GF-D8 (cell line): ENCODE data around the gene ERFL.
"Not testable (repeated sequence)": the region's sequence is repeated elsewhere in the genome, so short reads cannot be mapped to it uniquely, and the experiment has no call there.

Source experiments
- DNase-seq: peaks from one replicate; lab custom pipeline; 2025; lab: John Stamatoyannopoulos, UW

Gene ERFL

DNA sequence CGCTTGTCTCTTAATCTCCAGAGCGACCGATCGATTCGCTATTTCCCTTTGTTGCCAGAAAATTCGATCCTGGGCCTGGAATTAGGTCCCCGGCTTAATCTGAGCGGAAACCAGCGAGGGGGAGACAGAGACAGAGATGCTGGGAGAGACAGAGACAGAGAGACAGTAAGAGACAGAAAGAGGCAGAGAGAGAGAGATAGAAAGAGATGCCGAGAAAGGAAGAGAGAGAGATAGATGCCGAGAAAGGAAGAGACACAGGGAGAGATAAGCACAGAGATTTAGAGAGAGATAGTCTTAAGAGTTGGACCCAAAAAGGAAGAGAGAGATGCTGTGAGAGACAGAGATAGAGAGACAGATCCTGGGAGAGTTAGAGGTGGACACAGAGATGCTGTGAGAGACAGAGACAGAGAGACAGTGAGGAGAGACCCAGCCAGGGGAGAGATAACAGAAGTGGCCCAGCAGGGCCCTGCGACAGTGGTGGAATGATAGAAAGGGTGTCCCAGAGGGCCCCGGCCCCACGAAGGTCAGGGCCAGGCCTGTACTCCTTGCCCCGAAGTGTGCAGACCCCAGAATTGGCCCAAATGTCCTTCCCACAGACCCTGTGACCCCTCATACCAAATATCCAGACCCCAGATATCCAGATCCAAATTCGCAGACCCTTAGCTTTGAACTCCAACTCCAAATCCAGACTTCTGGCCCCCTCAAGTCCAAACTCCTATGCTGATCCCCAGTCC is 1.3 kb downstream of the ERFL start:
- no peak for DNase-seq

- no peak for DNase-seq
Measured at GRCh38 chr19:41926028-41926762, 2.1 kb downstream of the ERFL start.

GRCh38 chr19:41925208-41926003 is 2.8 kb downstream of the ERFL start:
- DNase-seq, result no peak

- DNase-seq, result no peak
Measured at GRCh38 chr19:41924151-41925145, 3.8 kb downstream of the ERFL start.

DNA sequence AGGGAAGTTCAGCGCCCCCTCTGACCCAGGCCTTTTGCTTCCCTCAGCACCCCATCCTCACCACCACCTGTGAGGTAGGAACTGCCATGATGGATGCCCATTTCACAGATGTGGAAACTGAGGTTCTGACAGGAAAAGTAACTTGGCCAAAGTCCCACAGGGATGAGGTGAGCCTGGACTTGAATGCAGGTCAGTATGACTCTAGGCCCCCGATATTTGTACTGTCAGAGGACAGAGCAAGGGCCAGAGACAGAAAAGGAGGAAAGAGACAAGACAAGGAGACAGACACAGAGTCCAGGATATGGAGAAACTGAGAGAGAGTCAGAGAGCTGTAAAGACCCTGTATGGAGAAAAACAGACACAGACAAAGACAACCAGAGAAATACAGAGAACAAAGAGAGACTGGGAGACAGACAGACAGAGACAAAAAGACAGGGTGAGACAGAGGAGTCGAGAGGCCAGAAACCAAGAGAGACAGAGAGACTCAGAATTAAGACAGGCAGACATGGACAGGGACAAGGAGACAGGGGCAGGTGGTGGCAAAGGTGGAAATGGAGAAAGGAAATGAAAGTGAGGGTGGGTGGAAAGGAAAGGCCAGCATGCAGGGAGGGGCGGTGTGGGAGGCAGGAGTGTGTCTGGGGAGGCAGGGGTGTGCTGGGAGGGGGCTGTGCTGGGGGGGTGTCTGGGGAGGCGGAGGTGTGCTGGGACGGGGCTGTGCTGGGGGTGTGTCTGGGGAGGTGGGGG is 5.0 kb downstream of the ERFL start:
- no peak for DNase-seq

DNA sequence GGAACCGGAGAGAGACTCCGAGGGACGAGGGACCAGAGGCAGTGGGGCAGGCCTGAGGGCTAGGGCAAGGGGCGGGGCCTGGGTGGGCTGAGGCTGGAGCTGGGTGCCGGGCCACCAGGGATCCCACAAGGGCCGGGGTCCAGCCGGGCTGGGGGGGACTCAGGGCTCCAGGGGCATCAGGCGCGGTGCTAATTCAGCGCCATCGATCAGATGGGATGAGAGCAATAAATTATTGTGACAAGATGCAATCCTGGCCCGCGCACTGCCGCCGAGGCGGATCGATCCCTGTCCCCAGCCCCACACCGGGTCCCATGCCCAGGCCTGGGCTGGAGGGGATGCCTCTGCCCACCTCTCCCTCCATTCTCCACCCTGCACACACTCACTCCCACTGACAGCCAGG is 5.7 kb downstream of the ERFL start:
- DNase-seq, result no peak

- DNase-seq, result no peak
Measured at GRCh38 chr19:41921577-41922576, 6.4 kb downstream of the ERFL start.

- no peak for DNase-seq
Measured at GRCh38 chr19:41920882-41921576, 7.2 kb downstream of the ERFL start.

- no peak for DNase-seq
Measured at GRCh38 chr19:41919948-41920712, 8.1 kb downstream of the ERFL start.

- no peak for DNase-seq
Measured at GRCh38 chr19:41918653-41919244, 9.5 kb downstream of the ERFL start.

DNA sequence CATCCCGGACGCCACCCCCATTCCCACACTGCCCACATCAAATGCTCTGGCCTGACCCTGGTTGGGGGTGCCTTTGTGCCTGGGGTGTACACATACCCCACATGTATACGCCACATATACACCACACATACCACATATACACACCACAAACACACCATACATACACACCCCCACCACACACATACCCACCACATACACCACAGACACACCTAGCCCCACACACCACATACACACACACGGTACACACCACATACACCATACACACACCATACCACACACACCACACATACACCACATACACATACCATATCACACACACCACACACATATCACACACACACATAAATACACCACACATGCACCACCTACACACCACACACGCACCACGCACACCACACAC is 10.2 kb downstream of the ERFL start:
- DNase-seq, result no peak

DNA sequence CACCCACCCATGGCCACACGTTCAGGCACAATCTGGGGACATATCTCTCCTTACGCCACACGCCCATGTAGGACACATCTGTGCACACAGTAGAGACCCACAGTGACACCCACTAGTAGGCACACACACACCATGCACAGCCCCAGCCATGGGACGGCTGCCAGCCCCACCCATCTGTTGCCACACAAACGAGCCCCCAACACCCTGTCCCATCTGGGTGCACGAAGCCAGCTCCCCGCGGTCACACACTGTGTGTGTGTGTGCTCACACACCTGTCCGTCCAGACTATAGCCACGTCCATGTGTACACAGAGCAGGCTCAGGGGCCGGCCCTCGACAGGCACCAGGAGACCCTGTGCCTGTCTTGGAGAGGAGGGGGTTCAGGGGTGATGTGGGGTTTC is 10.6 kb downstream of the ERFL start:
- no peak for DNase-seq

DNA sequence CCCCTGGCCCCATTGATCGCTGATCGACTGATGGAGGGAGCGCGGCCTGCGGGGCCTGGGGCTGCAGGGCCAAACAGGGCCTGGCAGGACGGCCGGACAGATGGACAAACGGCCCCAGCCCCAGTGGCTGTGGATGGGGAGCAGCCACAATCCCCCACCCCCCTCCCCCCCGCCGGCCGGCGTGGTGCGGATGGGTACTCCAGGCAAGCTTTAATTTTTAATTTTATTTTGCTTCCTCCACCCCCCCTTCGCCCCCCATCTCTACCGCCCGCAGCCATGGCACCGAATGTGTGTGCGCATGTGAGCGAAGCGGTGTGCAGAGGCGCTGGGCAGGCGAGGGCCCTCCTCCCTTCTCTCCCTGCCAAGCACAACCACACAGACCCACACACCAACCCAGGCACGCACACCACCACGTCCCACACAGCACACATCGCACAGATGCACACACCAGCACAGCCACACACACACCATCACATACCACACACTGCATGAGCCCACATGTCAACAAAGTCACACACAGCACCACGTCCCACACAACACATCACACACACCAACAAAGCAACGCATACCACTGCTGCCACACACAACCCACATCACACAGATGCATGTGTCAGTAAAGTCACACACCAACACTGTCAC is 12.4 kb downstream of the ERFL start:
- DNase-seq, result no peak

DNA sequence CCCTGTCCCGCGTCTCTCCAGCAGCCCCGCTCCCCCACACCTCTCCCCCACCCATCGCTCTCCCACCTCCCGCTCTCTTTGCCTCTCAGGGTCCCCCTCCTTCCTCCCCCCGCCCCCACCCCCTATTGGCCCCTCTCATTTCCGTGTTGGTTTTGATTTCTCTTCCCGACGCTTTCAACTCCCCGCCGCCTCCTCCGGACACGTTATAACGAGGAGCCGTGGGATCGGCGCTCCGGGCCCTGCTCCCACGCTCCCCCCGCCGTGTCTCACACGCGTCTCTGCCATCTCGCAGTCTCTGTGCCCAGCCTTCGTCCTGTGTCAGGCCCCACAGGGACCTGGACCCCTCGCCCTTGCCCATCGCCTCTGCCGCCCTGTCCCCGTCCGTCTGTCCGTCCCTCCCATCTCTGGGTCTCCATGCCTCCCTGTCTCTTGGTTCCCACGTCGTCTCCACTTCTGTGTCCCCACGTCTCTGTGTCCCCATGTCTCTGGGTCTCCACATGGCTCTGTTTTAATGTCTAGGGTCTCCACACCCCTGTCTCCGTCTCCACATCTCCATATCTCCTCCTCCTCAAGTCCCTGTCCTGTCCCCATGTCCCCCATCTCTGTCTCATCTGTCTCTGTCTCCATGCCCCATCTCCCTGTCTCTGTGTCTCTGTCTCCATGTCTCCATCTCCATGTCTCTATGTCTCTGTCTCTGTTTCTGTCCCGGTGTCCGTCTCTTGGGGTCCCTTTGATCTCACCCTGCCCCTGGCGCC is 13.1 kb downstream of the ERFL start:
- DNase-seq, result no peak

GRCh38 chr19:41914424-41914834 is 13.8 kb downstream of the ERFL start:
- DNase-seq, result not testable (repeated sequence)
